GM21619 (cell line): ENCODE measurements around the gene PRKCD.

Experiments used
- ATAC-seq: cut with Tn5 transposase; IDR thresholded peaks from one replicate; pipeline ENCODE4 v1.9.1; 2021; ENCODE audit not compliant: unreplicated experiment

Gene PRKCD

GRCh38 chr3:53213276-53213675 lies 52.3 kb downstream of the PRKCD start:
- no peak for ATAC-seq

- no peak for ATAC-seq
These were observed 54.8 kb downstream of the PRKCD start for GRCh38 chr3:53215816-53216215.

- ATAC-seq, result no peak
These were observed 55.7 kb downstream of the PRKCD start for GRCh38 chr3:53216723-53217122.

- ATAC-seq, result no peak
These were observed 56.2 kb downstream of the PRKCD start for GRCh38 chr3:53217175-53217574.

GRCh38 chr3:53218131-53218530 lies 57.1 kb downstream of the PRKCD start:
- ATAC-seq, result peak; percentile 48

GRCh38 chr3:53219895-53220483 lies 59.0 kb downstream of the PRKCD start:
- peak; percentile 82 for ATAC-seq

GRCh38 chr3:53221345-53221744 lies 60.3 kb downstream of the PRKCD start:
- ATAC-seq, result no peak

GRCh38 chr3:53221827-53222182 lies 60.8 kb downstream of the PRKCD start:
- no peak for ATAC-seq

GRCh38 chr3:53222183-53222901 lies 61.3 kb downstream of the PRKCD start:
- ATAC-seq, result no peak

GRCh38 chr3:53223025-53223424 lies 62.0 kb downstream of the PRKCD start:
- no peak for ATAC-seq

- no peak for ATAC-seq
These were observed 62.5 kb downstream of the PRKCD start for GRCh38 chr3:53223541-53223966.

GRCh38 chr3:53224026-53224425 lies 63.0 kb downstream of the PRKCD start:
- no peak for ATAC-seq

GRCh38 chr3:53224536-53224935 lies 63.5 kb downstream of the PRKCD start:
- ATAC-seq, result no peak

GRCh38 chr3:53225181-53225580 lies 64.2 kb downstream of the PRKCD start:
- ATAC-seq, result no peak

GRCh38 chr3:53225651-53226050 lies 64.6 kb downstream of the PRKCD start:
- ATAC-seq, result no peak

GRCh38 chr3:53226142-53226840 lies 65.3 kb downstream of the PRKCD start:
- ATAC-seq, result no peak

GRCh38 chr3:53226841-53227407 lies 65.9 kb downstream of the PRKCD start:
- ATAC-seq, result no peak

- no peak for ATAC-seq
These were observed 67.2 kb downstream of the PRKCD start for GRCh38 chr3:53227993-53228885.

GRCh38 chr3:53229171-53229570 lies 68.2 kb downstream of the PRKCD start:
- ATAC-seq, result no peak

GRCh38 chr3:53229606-53230005 lies 68.6 kb downstream of the PRKCD start:
- no peak for ATAC-seq

- ATAC-seq, result no peak
These were observed 69.1 kb downstream of the PRKCD start for GRCh38 chr3:53230041-53230621.
